IMR-90 (cell line): ENCODE data around the gene FBXW12. TPM values are rescaled to one million over a fixed set of nuclear protein-coding genes. Genes with fewer than 3 reads are reported as not detected.

Experiments used
- ATAC-seq: fragments of 200-7000 bp; cut with Tn5 transposase; 2 replicates; pipeline ENCODE4 v1.9.1; 2020; ENCODE audit warnings: low read depth, mild to moderate bottlenecking, moderate library complexity
- BruUV-seq: library from RNA; stranded (reverse); fragments of 400-500 nt; replicated peaks from 2 replicates; lab custom pipeline; 2021; lab: Mats Ljungman, UMichigan
- CTCF ChIA-PET: fragments of 300-600 bp; formaldehyde crosslinking; extraction: SDS; loops from one replicate; lab custom pipeline; 2021; ENCODE audit warnings: antibody characterized with exemption; lab: Yijun Ruan, JAX
- POLR2A ChIA-PET: fragments of 300-600 bp; sonication (Branson Sonifier 250); formaldehyde crosslinking; loops from one replicate; lab custom pipeline; 2022; ENCODE audit warnings: antibody characterized with exemption; ENCODE audit not compliant: unreplicated experiment; lab: Charles Lee
- DNase-seq: peaks from one replicate; pipeline ENCODE4 v3.0.0; 2013
- H2AFZ ChIP-seq: replicated peaks from 2 replicates; pipeline ENCODE3; 2013; ENCODE audit warnings: low read length, mild to moderate bottlenecking; ENCODE audit not compliant: poor library complexity
- H2AK5ac ChIP-seq: 2 replicates; pipeline ENCODE4 v1.6.1; 2013; ENCODE audit warnings: low read depth, low read length, inconsistent platforms
- H2AK9ac ChIP-seq: replicated peaks from 2 replicates; pipeline ENCODE3; 2013; ENCODE audit warnings: mild to moderate bottlenecking, low read depth, low read length, moderate library complexity; ENCODE audit not compliant: poor library complexity
- H2BK120ac ChIP-seq: 2 replicates; pipeline ENCODE4 v1.6.1; 2013; ENCODE audit warnings: low read depth, low read length, inconsistent platforms
- H2BK15ac ChIP-seq: 3 replicates; pipeline ENCODE4 v1.6.1; 2013; ENCODE audit warnings: low read depth, low read length, inconsistent platforms
- H2BK20ac ChIP-seq: 2 replicates; pipeline ENCODE4 v1.6.1; 2013; ENCODE audit warnings: low read depth, mild to moderate bottlenecking, inconsistent platforms, low read length, moderate library complexity
- H2BK5ac ChIP-seq: 2 replicates; pipeline ENCODE4 v1.6.1; 2013; ENCODE audit warnings: mild to moderate bottlenecking, low read depth, low read length, inconsistent platforms; ENCODE audit not compliant: poor library complexity, severe bottlenecking
- H3K14ac ChIP-seq: replicated peaks from 2 replicates; pipeline ENCODE4 v1.6.1; 2013; ENCODE audit warnings: low read depth, low read length, inconsistent platforms
- H3K18ac ChIP-seq: 2 replicates; pipeline ENCODE4 v1.6.1; 2013; ENCODE audit warnings: low read depth, low read length, control low read depth
- H3K23ac ChIP-seq: 2 replicates; pipeline ENCODE4 v1.6.1; 2013; ENCODE audit warnings: low read depth, low read length, inconsistent platforms
- H3K27ac ChIP-seq: 2 replicates; pipeline ENCODE4 v1.5.1; 2013; ENCODE audit warnings: mild to moderate bottlenecking, control low read depth, low read length; ENCODE audit not compliant: insufficient read depth
- H3K27me3 ChIP-seq: 2 replicates; pipeline ENCODE4 v1.6.1; 2013; ENCODE audit warnings: low read length; ENCODE audit not compliant: control insufficient read depth, insufficient read depth
- H3K36me3 ChIP-seq: 2 replicates; pipeline ENCODE4 v1.6.1; 2013; ENCODE audit warnings: low read length, mixed read lengths; ENCODE audit not compliant: control insufficient read depth, insufficient read depth
- H3K4ac ChIP-seq: 2 replicates; pipeline ENCODE4 v1.6.1; 2013; ENCODE audit warnings: low read depth, low read length, inconsistent platforms
- H3K4me1 ChIP-seq: 2 replicates; pipeline ENCODE4 v1.6.1; 2013; ENCODE audit warnings: low read length, mixed read lengths; ENCODE audit not compliant: control insufficient read depth, insufficient read depth
- H3K4me2 ChIP-seq: 2 replicates; pipeline ENCODE4 v1.6.1; 2013; ENCODE audit warnings: low read depth, mild to moderate bottlenecking, control low read depth, low read length, moderate library complexity
- H3K4me3 ChIP-seq: 2 replicates; pipeline ENCODE4 v1.5.1; 2013; ENCODE audit warnings: low read depth, mild to moderate bottlenecking, control low read depth, low read length, moderate library complexity; ENCODE audit not compliant: insufficient read depth
- H3K56ac ChIP-seq: 2 replicates; pipeline ENCODE4 v1.6.1; 2013; ENCODE audit warnings: low read length, inconsistent platforms; ENCODE audit not compliant: insufficient read depth; ENCODE audit errors: extremely low read depth
- H3K79me1 ChIP-seq, 2 experiments: 2 replicates each; pipeline ENCODE4 v1.6.1; 2013; ENCODE audit warnings: low read length in 2 of 2, inconsistent platforms in 1 of 2, low read depth in 1 of 2
- H3K9ac ChIP-seq: 2 replicates; pipeline ENCODE4 v1.6.1; 2013; ENCODE audit warnings: low read depth, low read length, control low read depth
- H3K9me1 ChIP-seq: 2 replicates; pipeline ENCODE4 v1.6.1; 2013; ENCODE audit warnings: low read length, inconsistent platforms; ENCODE audit not compliant: insufficient read depth
- H3K9me3 ChIP-seq: 2 replicates; pipeline ENCODE4 v1.6.1; 2013; ENCODE audit warnings: low read length; ENCODE audit not compliant: control insufficient read depth, insufficient read depth
- H4K20me1 ChIP-seq: 2 replicates; pipeline ENCODE4 v1.6.1; 2013; ENCODE audit warnings: low read length, inconsistent platforms; ENCODE audit not compliant: insufficient read depth
- H4K5ac ChIP-seq: 2 replicates; pipeline ENCODE4 v1.6.1; 2013; ENCODE audit warnings: mild to moderate bottlenecking, low read depth, low read length, control low read depth
- H4K8ac ChIP-seq, 2 experiments: 2 replicates each; pipeline ENCODE4 v1.6.1; 2013; ENCODE audit warnings: low read depth in 2 of 2, low read length in 2 of 2, control low read depth in 1 of 2, inconsistent platforms in 1 of 2
- H4K91ac ChIP-seq: 2 replicates; pipeline ENCODE4 v1.6.1; 2013; ENCODE audit warnings: low read depth, low read length, inconsistent platforms; ENCODE audit not compliant: insufficient read depth
- CTCF ChIP-seq: conservative IDR thresholded peaks from 2 replicates; pipeline ENCODE4 v1.5.1; 2012; ENCODE audit warnings: mild to moderate bottlenecking, low read depth, low read length, improper control_type of control experiment
- FOS ChIP-seq: fragments of 150-350 bp; IDR thresholded peaks from 2 replicates; pipeline ENCODE4 v1.6.1; 2016; ENCODE audit warnings: low read depth, low read length
- MXI1 ChIP-seq: IDR thresholded peaks from 2 replicates; pipeline ENCODE4 v1.6.1; 2012; ENCODE audit warnings: low read depth, mild to moderate bottlenecking, low read length, moderate library complexity, borderline replicate concordance
- RAD21 ChIP-seq: IDR thresholded peaks from 2 replicates; pipeline ENCODE4 v1.6.1; 2012; ENCODE audit warnings: low read length, improper control_type of control experiment
- WGBS, 2 experiments: methylation state at CpG; one replicate each; pipeline versions ENCODE4 v1.1.5 to v1.1.7; 2013; ENCODE audit warnings: missing lambda C conversion rate in 2 of 2; ENCODE audit not compliant: insufficient read length in 1 of 2; ENCODE audit errors: extremely low coverage in 2 of 2; 5-methylcytosine and 5-hydroxymethylcytosine counted together
- dilution Hi-C: fragments of 300-500 bp; cut with HindIII; formaldehyde crosslinking; loops from one replicate; pipeline ENCODE4 v1.14.3; 2018; ENCODE audit warnings: low sequenced_read_pairs; ENCODE audit not compliant: unreplicated experiment
- in situ Hi-C: fragments of 300-500 bp; cut with MboI; formaldehyde crosslinking; loops from 3 replicates; pipeline ENCODE4 v1.14.3; 2019; ENCODE audit warnings: low sequenced_read_pairs, inconsistent platforms, mixed read lengths
- intact Hi-C: fragments of 100-400 bp; cut with micrococcal nuclease; formaldehyde crosslinking; loops from 2 replicates; pipeline ENCODE4 v1.10.0; 2022
- polyA plus RNA-seq, 3 experiments: library from polyadenylated mRNA; depleted of rRNA; stranded (reverse); fragments of >200 nt; gene quantifications; 2 replicates each; pipeline ENCODE4 v1.2.3, GENCODE V29; 2012; ENCODE audit warnings: low replicate concordance in 1 of 3
- total RNA-seq: library from RNA; depleted of rRNA; stranded (reverse); fragments of >200 nt; gene quantifications from 2 replicates; pipeline ENCODE4 v1.2.3, GENCODE V29; 2012

Gene FBXW12
- total and polyA plus RNA-seq, 2 of the 4 experiments (the other 2 are of a cell fraction), result not detected

- WGBS, 2 experiments, result 83% methylated on average over 2 of the region's 7 CpGs; no CpG with 5 or more reads in 1 of the 2 experiments
- Histone ChIP-seq H3K4ac (no peak overlapping the region), H3K9me3 (no peaks in the 10 kb centered on the region), H2AFZ (no peak overlapping the region), H3K36me3 (peaks cover 19% of the 10 kb centered on the region), H3K9ac (no peak overlapping the region), H3K4me2 (no peak overlapping the region), H3K27ac (no peak overlapping the region), H2BK15ac (no peak overlapping the region), H2AK5ac (no peak overlapping the region), H3K18ac (no peak overlapping the region), H2BK120ac (no peak overlapping the region), H3K23ac (no peak overlapping the region), H3K27me3 (no peaks in the 10 kb centered on the region), H4K8ac (no peak overlapping the region), H4K5ac (no peak overlapping the region), H3K14ac (no peak overlapping the region), H3K4me3 (no peak overlapping the region), H2AK9ac (no peak overlapping the region), H3K56ac (no peak overlapping the region), H3K79me1 (peaks cover 24 to 39% of the 10 kb centered on the region in 2 experiments), H3K9me1 (0 out of 2 replicates have a peak, but pooled peaks cover 4% of the 10 kb centered on the region), H2BK20ac (no peak overlapping the region), H3K4me1 (0 out of 2 replicates have a peak, but pooled peaks cover 2% of the 10 kb centered on the region), H4K91ac (no peak overlapping the region), H2BK5ac (no peak overlapping the region), H4K20me1 (peaks cover 3% of the 10 kb centered on the region; the same call in 1 of the 2 replicates)
- ATAC-seq (no peak), DNase-seq (no peak)
- TF ChIP-seq RAD21 (no peak), MXI1 (no peak), CTCF (no peak), FOS (no peak)
- ChIA-PET CTCF (interaction anchor here (0.7 to 2.4 kb wide), 10 partner anchors 9 to 247 kb away, joined by 3 to 65 read pairs (median 11); partner anchors contain the start of gene ATRIP), POLR2A (interaction anchor here (1.1 kb wide), 1 partner anchor 36 kb away, joined by 4 read pairs; no protein-coding TSS in a partner anchor)
- no TSS peak for BruUV-seq
- dilution Hi-C loops, result no loop called here
- in situ Hi-C loops, result loop anchor here (5.0 kb wide), 2 partner anchors 35 to 165 kb away; no protein-coding TSS in a partner anchor
- intact Hi-C loops, result loop anchor here (1.0 kb wide), 4 partner anchors 35 to 243 kb away; no protein-coding TSS in a partner anchor
Observed at GRCh38 chr3:48436855-48437254, 64.8 kb downstream of the FBXW12 start.
